Astrocyte (in vitro differentiated cells and primary cell): ENCODE data around the gene PLD4.
"Not testable (repeated sequence)": the region's sequence is repeated elsewhere in the genome, so short reads cannot be mapped to it uniquely, and the experiment has no call there.

Experiments
- EZH2 ChIP-seq: IDR thresholded peaks from 2 replicates; pipeline ENCODE4 v1.6.1; 2012; ENCODE audit warnings: mild to moderate bottlenecking, low read length, inconsistent platforms; ENCODE audit not compliant: insufficient read depth
- TF ChIP-seq, protein P1 (sequence below): IDR thresholded peaks from 2 replicates; pipeline ENCODE4 v1.5.1; 2011; ENCODE audit warnings: low read depth, mild to moderate bottlenecking, inconsistent platforms, low read length, moderate library complexity; ENCODE audit not compliant: insufficient read depth

DNA sequence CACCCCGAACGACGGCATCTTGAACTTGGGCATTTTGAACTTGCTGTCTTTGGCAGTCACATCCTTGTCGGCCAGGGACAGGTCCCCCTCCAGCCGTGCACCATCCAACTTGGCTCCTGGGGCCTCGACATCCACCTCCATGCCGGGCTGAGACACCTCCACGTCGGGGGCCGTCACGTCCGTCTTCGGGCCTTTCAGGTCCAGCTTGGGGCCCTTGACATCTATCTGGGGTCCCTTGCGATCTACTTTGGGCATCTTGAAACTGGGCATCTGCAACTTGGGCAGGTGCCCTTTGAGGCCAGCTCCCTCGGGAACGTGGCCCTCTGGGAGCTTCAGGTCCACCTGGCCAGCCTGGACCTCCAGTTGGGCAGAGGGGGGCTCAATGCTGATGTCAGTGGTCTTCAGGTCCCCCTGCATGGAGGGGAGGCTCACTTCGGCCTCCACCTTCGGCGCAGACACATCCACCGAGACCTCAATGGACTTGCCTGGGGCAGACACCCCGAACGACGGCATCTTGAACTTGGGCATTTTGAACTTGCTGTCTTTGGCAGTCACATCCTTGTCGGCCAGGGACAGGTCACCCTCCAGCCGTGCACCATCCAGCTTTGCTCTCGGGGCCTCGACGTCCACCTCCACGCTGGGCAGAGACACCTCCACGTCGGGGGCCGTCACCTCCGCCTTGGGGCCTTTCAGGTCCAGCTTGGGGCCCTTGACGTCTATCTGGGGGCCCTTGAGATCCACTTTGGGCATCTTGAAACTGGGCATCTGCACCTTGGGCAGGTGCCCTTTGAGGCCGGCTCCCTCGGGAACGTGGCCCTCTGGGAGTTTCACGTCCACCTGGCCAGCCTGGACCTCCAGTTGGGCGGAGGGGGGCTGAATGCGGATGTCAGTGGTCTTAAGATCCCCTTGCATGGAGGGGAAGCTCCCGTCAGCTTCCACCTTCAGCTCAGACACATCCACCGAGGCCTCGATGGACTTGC is 21.6 kb downstream of the PLD4 start:
- TF ChIP-seq, protein P1, sequence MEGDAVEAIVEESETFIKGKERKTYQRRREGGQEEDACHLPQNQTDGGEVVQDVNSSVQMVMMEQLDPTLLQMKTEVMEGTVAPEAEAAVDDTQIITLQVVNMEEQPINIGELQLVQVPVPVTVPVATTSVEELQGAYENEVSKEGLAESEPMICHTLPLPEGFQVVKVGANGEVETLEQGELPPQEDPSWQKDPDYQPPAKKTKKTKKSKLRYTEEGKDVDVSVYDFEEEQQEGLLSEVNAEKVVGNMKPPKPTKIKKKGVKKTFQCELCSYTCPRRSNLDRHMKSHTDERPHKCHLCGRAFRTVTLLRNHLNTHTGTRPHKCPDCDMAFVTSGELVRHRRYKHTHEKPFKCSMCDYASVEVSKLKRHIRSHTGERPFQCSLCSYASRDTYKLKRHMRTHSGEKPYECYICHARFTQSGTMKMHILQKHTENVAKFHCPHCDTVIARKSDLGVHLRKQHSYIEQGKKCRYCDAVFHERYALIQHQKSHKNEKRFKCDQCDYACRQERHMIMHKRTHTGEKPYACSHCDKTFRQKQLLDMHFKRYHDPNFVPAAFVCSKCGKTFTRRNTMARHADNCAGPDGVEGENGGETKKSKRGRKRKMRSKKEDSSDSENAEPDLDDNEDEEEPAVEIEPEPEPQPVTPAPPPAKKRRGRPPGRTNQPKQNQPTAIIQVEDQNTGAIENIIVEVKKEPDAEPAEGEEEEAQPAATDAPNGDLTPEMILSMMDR: not testable (repeated sequence)
- TF ChIP-seq EZH2: not testable (repeated sequence)
